ENCODE data around the gene IL4I1.

DNA sequence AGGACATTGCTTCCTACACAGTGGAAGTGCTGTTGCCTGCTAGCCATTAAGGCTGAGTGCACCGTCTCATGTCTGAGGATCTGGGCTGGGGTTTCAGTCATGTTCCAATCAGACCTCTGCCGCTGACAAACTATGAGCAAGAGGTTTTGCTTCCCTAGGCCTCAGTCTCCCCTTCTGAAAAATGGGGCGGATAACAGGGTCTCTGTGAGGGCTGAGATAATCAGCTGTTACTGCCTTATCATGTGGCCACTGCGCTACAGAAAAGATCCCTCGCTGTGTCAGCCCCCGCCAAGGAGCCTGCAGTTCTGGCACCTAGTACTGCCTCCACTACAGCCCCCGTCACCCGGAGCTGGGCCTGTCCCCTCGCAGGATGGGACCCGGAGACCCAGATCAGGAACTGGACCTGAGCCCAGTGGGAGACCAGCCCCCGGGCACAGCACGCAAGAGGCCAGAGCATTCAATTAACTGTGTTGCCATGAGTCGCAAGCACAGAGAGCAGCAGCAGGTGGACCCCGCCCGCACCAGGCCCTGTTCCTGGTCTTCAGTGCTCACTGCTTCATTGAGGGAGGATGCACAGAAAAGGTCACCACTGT lies 26.3 kb downstream of the IL4I1 start:
- TF ChIP-seq, protein P1, sequence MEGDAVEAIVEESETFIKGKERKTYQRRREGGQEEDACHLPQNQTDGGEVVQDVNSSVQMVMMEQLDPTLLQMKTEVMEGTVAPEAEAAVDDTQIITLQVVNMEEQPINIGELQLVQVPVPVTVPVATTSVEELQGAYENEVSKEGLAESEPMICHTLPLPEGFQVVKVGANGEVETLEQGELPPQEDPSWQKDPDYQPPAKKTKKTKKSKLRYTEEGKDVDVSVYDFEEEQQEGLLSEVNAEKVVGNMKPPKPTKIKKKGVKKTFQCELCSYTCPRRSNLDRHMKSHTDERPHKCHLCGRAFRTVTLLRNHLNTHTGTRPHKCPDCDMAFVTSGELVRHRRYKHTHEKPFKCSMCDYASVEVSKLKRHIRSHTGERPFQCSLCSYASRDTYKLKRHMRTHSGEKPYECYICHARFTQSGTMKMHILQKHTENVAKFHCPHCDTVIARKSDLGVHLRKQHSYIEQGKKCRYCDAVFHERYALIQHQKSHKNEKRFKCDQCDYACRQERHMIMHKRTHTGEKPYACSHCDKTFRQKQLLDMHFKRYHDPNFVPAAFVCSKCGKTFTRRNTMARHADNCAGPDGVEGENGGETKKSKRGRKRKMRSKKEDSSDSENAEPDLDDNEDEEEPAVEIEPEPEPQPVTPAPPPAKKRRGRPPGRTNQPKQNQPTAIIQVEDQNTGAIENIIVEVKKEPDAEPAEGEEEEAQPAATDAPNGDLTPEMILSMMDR (conservative IDR thresholded peaks at IDR 0.05; ENCODE audit: low read depth, low read length) = no peak
- no peak for TF ChIP-seq EZH2 (IDR thresholded peaks at IDR 0.05; ENCODE audit: borderline replicate concordance, low read depth, low read length, poor library complexity, severe bottlenecking)

Measured in A673 (cell line).